ENCODE data around the gene IPO5. TPM values are rescaled to one million over a fixed set of nuclear protein-coding genes. Genes with fewer than 3 reads are reported as not detected.

The IPO5 gene
- total and polyA plus RNA-seq, 7 donors = 13.4 to 147 (median 106) TPM

GRCh38 chr13:97936036-97936435 lies 17.4 kb upstream of the IPO5 start:
- WGBS, 2 donors = 60 to 71% methylated on average over 3 of the region's 3 CpGs
- Histone ChIP-seq H3K27ac (no peak overlapping the region), H3K27me3 (no peaks in the 10 kb centered on the region)

GRCh38 chr13:97938706-97939475 lies 14.6 kb upstream of the IPO5 start:
- intact Hi-C loops (cut with DNase I) = no loop called here
- no peak for TF ChIP-seq EP300 (IDR thresholded peaks at IDR 0.05)
- TF ChIP-seq POLR2A (IDR thresholded peaks at IDR 0.05) = no peak
- TF ChIP-seq CTCF (IDR thresholded peaks at IDR 0.05) = no peak
- no peak for TF ChIP-seq POLR2AphosphoS5 (IDR thresholded peaks at IDR 0.05)
- no peak for DNase-seq
- WGBS, 2 donors = 88 to 89% methylated on average over 6 of the region's 6 CpGs
- H3K27me3 ChIP-seq = no peaks in the 10 kb centered on the region
- H3K9me3 ChIP-seq = no peaks in the 10 kb centered on the region
- no peaks in the 10 kb centered on the region for H3K36me3 ChIP-seq
- H3K27ac ChIP-seq = no peak overlapping the region
- no peak overlapping the region for H3K4me3 ChIP-seq
- peaks cover 0 to 6% (median 0%) of the 10 kb centered on the region in 4 donors for H3K4me1 ChIP-seq

More at GRCh38 chr13:97936036-97936435, 17.4 kb upstream of the IPO5 start:
- no peak overlapping the region for H3K4me3 ChIP-seq
- H3K4me1 ChIP-seq = peaks cover 0 to 6% (median 0%) of the 10 kb centered on the region in 4 donors
- no peaks in the 10 kb centered on the region for H3K36me3 ChIP-seq
- no peak for DNase-seq
- TF ChIP-seq CTCF (IDR thresholded peaks at IDR 0.05) (no peak), POLR2A (IDR thresholded peaks at IDR 0.05) (no peak), POLR2AphosphoS5 (IDR thresholded peaks at IDR 0.05) (no peak), EP300 (IDR thresholded peaks at IDR 0.05) (no peak)
- intact Hi-C loops (cut with DNase I) = no loop called here
- H3K9me3 ChIP-seq = no peaks in the 10 kb centered on the region

- Histone ChIP-seq H3K4me1 (no peaks in the 10 kb centered on the region), H3K36me3 (no peaks in the 10 kb centered on the region), H3K27me3 (no peaks in the 10 kb centered on the region), H3K4me3 (no peak overlapping the region), H3K27ac (no peak overlapping the region), H3K9me3 (no peaks in the 10 kb centered on the region)
- 71 to 76% methylated on average over 5 of the region's 5 CpGs for WGBS, 2 donors
- TF ChIP-seq EP300 (IDR thresholded peaks at IDR 0.05) = no peak
- TF ChIP-seq POLR2AphosphoS5 (IDR thresholded peaks at IDR 0.05) = no peak
- no peak for TF ChIP-seq CTCF (IDR thresholded peaks at IDR 0.05)
- no peak for TF ChIP-seq POLR2A (IDR thresholded peaks at IDR 0.05)
- no peak for DNase-seq
- intact Hi-C loops (cut with DNase I) = no loop called here
These were observed 9.0 kb upstream of the IPO5 start for GRCh38 chr13:97944396-97945029.

GRCh38 chr13:97945342-97945741 lies 8.1 kb upstream of the IPO5 start:
- H3K27me3 ChIP-seq = no peaks in the 10 kb centered on the region
- no peaks in the 10 kb centered on the region for H3K4me1 ChIP-seq
- no peak overlapping the region for H3K27ac ChIP-seq
- TF ChIP-seq CTCF (IDR thresholded peaks at IDR 0.05) = no peak
- no peak for TF ChIP-seq POLR2AphosphoS5 (IDR thresholded peaks at IDR 0.05)
- no peak for TF ChIP-seq EP300 (IDR thresholded peaks at IDR 0.05)
- TF ChIP-seq POLR2A (IDR thresholded peaks at IDR 0.05) = no peak
- DNase-seq = no peak
- intact Hi-C loops (cut with DNase I) = no loop called here
- H3K9me3 ChIP-seq = no peaks in the 10 kb centered on the region
- no peaks in the 10 kb centered on the region for H3K36me3 ChIP-seq
- H3K4me3 ChIP-seq = no peak overlapping the region

All from sigmoid colon (tissue), 7 donors.